Measurements from ENCODE around the gene MEOX2.

The MEOX2 gene

DNA sequence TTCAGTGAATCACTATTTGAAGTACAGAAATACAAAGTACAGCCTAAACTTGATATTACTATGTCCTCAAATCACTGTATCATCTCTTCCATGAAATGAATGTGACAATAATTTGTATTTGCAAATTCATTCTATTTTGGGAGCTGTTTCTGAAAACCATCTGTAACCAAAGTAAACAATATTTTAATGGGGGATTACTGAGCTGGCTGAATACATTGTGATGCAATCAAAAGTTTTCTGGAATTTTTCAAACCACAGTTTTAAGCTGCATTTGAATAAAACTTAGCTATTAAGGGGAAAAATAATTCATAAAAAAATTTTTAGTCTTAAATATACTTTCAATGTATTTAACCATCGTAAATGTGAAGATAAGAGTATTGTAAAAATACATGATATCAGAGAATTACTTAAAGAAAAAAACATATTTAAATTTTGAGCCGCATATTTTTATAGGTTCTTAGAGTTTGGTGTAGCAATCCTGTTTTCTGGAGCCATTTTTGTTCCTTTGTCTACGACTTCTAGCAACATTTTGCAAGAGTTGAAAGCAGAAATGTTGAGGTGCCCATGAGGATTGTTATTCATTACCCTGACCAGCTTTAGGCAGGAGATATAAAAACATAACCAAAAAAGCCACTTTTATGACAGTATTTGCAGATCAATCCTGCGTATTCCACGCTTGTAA lies 78.8 kb downstream of the MEOX2 start:
- DNase-seq: no peak

DNA sequence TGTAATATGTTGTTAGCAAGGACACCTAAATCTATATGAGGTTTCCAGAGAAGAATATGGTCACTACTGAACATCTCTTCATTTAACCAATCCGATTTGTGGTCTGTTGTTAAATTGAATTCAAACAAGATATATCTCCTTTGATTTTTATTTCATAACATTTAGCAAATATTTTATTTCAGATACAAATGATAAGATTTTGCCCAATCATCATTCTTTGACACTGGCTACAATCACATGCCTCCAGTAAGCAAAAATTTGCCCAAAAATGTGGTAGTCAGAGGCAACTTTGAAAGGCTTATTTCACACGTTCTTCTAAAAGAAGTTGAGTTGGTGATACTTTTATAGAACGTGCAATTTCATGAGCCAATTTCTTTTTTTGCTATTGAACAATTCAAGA lies 79.9 kb downstream of the MEOX2 start:
- no peak for DNase-seq

DNA sequence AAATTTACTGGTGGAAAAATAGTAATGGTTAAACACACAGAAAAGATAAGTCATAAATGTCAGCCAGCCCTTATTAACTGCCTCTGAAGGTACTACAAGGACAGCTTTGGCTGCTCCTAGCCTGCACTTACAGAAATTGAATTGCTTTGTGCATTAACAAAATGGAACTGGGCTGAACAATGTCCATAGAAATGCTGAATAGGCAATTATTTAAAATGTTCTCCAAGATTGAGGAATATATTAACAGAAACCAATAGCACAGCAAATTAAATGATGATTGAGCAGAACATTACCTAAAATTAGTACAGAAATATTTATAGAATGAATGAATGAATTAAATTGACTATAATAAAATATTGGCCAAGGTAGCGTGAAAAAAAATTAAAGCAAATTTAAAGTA lies 82.3 kb downstream of the MEOX2 start:
- no peak for DNase-seq

DNA sequence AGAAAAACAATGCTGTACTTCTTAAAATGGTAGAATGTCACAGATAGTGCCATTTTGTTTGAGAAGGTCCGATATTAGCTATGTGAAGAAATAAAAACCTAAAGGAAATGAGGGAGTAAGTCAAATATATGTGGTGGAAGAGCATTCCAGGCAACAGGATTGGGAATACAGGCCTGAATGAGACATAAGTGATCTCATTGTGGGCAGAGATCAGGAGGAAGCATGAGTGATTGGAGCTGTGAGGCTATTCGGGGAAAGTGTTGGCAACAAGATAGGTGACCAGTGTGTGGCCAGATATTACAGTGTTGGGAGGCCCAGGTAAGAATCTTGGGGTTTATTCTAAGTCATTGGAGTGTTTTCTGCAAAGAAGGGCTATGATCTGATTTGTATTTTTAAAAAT lies 83.4 kb downstream of the MEOX2 start:
- no peak for DNase-seq

DNA sequence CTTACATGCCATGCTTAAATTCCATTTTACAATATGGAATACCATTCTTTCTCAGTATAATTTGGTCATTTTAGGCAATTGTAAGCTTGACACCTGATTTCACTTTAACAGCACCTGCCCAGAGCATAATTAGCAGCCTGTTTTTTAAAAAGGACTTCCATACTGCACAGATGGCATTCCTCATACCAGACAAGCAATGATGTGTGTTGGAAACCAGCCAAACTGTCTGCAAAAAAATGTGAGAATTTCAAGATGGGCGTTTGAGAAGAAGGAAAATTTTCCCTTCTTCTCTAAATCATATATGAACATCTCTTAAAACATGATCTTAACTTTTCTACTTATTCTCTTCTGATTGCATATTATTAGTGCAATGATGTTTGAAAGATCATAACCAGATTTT lies 84.2 kb downstream of the MEOX2 start:
- DNase-seq: no peak

DNA sequence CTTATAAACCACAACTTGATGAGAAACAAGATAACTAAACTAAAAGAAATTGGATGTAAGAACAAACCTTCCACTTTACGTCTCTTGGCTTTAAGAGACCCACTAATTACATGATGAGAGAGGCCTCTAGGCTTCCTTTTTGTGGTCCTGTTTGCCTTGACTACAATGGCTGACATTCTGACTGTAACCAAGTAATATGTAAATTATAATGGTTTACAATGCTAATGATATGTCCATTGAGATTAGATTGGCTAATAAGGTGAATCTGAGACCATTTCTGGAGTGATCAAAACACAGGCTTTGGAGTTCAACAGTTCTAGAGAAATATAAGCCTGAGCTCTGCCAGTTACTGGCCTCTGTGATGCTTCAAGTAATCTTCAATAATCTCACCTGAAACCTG lies 85.3 kb downstream of the MEOX2 start:
- DNase-seq: no peak

DNA sequence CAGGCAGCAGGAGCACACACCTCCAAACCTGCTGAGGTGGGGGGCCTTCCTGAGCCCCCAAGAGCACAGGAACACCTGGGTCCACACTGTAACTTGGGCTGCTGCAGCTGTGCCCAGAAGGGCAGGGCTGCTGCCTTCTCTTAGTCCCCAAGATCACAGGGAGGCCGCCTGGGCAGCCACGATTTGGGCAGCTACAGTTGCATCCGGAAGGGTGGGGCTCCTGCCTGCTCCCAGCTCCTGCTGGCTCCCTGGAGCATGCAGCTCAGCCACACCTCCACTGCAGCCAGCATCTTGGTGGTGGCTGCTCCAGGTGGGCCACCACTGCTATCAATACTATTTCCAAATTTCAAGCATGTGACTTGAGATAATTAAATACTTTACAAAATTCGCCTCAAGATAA lies 86.2 kb downstream of the MEOX2 start:
- DNase-seq: no peak

DNA sequence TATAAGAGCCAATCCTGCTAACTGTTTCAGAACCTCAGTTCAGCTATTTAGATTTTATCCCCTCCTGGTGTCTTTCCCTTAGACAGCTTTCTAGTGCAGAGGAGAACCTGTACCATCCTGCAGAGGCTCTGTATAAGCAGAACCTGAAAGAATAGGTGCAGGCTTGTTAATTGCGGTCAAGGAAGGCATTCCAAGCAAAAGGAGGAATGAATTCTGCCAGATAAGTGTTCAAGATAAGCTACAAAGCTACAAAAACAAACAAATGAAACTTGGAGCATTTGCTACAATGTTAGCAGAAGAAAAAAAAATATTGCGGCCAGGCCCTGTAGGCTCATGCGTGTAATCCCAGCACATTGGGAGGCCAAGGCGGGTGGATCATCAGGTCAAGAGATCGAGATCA lies 92.0 kb downstream of the MEOX2 start:
- DNase-seq: no peak

DNA sequence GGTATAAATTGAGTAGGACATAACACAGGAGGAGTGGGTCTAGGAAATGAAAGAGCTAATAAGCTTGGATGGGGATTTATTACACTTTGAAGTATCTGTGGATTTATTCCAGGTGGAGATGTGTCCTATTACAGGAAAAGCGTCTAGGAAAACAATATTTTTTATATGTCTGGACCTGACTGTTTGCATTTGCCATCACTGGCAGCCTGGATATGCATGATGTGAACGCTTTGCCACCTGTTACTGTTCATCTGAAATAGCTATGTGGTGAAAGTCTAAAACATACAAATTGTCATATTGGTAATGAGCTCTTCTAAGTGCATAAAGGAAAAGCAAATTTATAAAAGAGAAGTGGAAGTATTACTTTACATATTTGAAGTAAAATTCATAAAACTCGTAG lies 93.1 kb downstream of the MEOX2 start:
- DNase-seq: no peak

DNA sequence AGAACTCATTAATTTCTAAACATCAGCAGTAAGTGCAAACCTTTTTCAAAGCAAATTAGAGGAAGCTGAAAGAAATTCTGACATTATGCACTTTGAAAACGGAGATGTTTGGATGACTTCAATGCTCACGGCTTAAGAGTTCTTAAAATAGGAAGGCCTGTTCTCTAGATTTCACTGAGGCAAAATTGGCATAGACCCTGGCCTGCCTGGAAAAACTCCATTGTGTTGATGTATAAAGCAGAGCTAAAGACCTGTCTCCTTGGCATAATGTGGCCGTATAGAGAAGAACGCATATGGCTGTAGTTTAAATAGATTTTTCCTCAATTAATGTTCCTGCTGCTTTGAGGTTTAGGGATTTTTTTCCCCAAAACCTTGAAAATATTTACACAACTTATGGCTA lies 100.2 kb downstream of the MEOX2 start:
- no peak for DNase-seq

DNA sequence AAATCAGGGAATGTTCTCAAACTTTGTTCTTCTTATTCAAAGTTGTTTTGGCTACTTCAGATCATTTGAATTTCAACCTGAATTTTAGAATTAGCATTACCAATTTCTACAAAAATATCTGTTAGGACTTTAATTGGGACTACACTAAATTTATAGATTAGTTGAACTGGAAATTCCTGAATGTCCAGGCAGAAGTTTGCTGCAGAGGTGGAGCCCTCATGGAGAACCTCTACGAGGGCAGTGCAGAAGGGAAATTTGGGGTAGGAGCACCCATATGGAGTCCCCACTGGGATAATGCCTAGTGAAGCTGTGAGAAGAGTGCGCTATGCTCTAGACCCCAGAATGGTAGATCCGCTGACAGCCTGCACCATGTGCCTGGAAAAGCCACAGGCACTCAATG lies 101.9 kb downstream of the MEOX2 start:
- DNase-seq: no peak

DNA sequence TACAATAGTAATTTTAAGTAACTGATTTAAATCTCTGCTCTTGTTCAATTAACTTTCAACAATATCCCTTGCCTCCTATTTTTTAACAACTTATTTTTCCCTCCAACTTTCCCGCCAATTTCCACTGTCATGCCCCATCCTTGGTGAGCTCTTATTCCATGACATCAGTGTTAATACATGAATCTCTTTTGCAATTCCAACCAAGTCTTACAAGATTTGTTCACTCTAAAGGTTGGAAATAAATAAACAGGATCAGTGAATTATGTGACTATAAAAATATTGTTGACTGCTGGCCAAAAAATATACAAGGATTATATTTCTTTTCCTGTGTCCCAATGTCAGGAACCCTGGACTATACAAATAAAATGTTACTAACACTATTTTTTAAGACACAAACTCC lies 103.7 kb downstream of the MEOX2 start:
- DNase-seq: no peak

DNA sequence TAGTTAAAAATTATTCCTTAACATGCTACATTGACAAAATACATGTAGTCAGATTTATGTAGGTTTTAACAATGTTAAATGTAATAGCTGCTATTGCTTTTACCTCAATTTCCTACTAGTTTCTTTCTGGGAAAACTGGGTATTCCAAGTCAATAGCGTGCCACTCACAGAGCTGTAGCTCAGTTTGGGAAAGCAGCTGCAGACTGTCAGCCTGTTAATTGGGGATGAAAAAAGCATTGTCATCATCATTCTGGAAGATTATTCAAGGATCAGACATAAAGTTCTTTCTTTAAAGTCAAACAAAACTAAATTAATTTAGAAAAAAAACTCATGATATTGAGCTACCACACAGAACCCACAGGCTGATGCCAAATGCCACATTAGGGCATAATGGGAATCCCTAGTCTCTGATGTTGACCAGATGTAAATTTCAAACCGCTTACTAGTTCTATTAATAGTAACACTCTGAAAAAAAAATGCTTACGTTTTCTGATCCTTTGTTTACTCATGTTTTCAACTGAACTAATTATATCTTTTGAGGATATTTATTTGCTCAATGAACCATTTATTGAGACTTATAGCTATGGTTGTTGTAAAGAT lies 105.0 kb downstream of the MEOX2 start:
- DNase-seq: no peak

DNA sequence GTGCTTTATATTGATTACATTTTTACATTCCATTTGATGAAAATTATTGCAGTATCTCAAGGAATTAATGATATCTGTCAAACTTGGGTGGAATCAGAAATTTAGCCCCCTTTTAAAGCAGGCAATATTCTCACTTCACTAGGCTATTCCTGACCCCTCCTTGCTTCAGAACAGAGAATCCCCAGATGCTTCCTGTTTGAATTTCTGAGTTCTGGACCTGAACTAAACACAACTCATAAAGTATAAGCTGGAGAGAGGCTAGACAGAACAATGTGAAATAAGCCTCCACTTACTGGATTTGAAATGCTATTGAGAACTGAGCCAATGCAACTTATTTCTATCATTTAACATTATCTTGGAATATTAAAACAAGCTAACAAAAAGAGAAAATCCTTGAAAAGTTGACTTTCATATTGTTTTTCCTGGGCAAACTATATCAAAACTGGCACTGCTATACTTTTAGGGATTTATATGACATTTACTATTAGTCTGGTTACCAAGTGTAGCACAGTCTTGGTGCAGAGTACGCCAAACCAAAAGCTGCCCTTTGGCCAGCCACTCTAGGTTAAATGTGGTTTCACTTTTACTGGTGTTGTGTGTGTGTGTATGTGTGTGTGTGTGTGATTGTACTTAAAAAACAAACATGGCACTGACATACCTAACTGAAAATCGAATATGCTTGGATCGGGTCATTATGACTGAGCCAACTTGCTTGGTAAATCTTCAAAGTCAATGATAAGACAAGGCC lies 105.7 kb downstream of the MEOX2 start:
- no peak for DNase-seq

DNA sequence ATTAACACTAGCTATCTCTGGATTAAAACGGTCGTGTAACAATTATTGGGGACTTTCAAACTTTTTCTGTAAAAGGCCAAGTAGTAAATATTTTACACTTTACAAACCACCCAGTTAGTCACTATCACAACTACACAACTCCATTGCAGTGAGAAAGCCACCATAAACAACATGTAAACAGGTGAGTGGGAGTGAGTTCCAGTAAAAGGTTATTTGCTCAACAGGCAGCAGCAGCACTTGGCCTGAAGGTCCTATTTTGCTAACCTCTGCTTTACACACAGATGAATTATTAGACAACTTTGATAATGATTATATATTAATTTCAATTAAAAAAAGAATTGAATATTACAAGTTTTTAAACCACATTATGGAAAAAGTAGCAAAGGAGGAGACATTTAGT lies 108.9 kb downstream of the MEOX2 start:
- no peak for DNase-seq

DNA sequence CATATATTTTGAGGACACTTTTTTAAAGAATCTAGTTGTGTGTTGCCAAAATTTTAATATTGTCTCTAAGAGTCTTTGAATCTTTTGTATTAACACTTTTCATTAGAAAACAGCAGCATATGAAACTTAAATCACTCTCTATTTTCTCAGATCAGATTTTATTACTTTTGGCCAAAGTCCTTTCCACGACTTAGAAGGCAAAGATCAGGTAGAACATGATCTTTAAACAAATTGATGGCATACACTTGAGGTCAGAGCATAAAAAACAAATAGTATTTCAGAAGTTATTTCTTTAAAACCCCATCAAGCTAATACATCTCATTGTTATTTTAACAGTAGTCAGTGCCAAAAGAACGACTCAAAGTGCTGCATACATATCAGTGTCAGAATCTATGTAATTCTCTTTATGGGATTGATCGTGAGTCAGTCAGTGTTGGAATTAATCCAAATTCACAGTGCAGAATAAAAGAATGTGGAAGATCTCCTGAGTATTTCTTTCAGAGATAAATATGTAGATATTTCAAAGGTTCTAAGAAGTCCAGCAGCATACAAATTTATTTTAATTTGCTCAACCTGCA lies 115.1 kb downstream of the MEOX2 start:
- no peak for DNase-seq

DNA sequence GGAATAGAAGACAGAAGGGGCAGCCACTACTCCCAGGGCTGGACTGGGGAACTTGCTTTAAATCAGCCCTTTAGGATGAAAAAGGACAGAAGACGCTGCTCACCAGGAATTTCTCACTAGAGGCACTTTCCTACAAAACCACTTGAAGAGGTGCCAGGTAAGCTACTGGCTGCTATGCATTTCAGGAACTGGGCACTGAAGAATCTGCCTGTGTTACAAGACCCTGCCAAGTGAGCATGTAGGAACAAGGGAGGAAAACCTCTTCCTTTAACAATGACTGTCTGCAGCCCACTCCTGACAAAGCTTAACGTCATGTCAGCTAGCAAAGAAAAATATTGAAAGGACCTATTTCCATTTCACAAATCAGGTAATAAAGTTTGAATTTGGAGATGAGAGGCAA lies 118.8 kb downstream of the MEOX2 start:
- no peak for DNase-seq

DNA sequence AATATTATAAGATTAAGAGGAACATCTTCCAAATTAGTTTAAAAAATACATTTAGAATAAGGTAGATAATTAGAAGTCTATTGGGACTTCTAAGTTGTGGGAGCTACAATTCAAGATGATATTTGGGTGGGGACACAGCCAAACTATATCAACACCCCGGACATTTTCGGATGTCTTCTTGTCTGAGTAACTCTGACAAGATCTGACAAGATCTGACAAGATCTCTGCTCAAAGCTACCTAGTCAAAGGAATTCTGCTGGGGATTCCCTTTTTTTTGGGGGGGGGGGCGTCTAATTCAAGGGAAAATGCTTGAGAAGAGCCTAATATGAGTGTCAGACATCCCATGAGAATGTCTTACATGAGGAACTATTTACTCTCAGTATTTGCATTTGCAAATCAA lies 119.4 kb downstream of the MEOX2 start:
- no peak for DNase-seq

DNA sequence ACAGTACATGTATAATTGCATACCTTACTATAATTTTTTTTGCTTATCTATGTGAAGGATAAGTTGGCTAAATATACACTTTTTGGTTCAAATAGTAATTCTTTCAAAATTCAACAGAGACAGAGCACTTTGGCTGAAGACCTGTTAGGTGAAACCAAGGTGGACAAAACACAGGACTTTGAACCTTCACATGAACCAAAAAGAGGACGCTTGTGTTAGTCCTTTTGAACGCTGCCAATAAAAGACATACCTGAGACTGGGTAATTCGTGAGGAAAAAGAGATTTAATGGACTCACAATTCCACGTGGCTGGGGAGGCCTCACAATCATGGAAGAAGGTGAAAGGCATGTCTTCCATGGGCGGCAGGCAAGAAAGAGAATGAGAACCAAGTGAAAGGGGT lies 120.0 kb downstream of the MEOX2 start:
- DNase-seq: no peak

DNA sequence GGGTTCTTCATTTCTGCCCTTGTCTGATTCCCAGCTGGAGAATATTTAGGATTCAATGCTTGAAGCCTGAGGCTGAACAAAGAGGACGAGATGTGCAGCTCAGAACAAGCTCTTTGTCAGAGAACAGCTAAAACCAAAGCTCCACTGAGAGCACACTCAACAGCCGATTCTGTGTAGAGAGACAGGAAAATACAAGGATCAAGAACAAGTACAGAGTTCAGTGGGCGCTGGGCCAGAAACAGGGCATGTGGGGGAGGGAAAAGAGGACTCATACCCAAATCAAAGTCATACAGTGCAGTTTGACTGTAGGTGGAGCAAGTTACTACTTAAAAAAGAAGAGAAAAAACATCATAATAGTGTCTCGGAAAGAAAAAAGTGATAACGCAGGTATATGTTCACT lies 124.6 kb downstream of the MEOX2 start, which contains the start of gene AGMO:
AGMO (minus strand) TSS at position 181 of the 400 bp plus-strand sequence.
- no peak for DNase-seq
